Natural killer cell (primary cell): ENCODE results near the gene TYW3. TPM values are rescaled to one million over a fixed set of nuclear protein-coding genes. Genes with fewer than 3 reads are reported as not detected.
"Not testable (repeated sequence)": the region's sequence is repeated elsewhere in the genome, so short reads cannot be mapped to it uniquely, and the experiment has no call there.

Experiments
- ATAC-seq, 3 donors: fragments of 150-1000 bp in 2 of 3; fragments of 200-7000 bp in 1 of 3; cut with Tn5 transposase; 1 replicate in 1 of 3; 2 replicates in 2 of 3; pipeline ENCODE4 v1.10.0; 2021; ENCODE audit warnings: mild to moderate bottlenecking in 2 of 3, moderate library complexity in 2 of 3
- DNase-seq, 2 donors: peaks; one replicate each; pipeline versions ENCODE4 v3.0.0 to v3.0.0-alpha.2; 2013 to 2021; ENCODE audit warnings: mixed read lengths in 1 of 2
- H3K27ac ChIP-seq: one replicate; pipeline ENCODE4 v1.5.1; 2013; ENCODE audit warnings: mild to moderate bottlenecking, low read length
- H3K27me3 ChIP-seq: one replicate; pipeline ENCODE4 v1.6.1; 2013; ENCODE audit warnings: low read length; ENCODE audit not compliant: control insufficient read depth, insufficient read depth
- H3K36me3 ChIP-seq: one replicate; pipeline ENCODE4 v1.6.1; 2013; ENCODE audit warnings: low read length; ENCODE audit not compliant: control insufficient read depth, insufficient read depth
- H3K4me1 ChIP-seq: one replicate; pipeline ENCODE4 v1.6.1; 2013; ENCODE audit warnings: low read length; ENCODE audit not compliant: control insufficient read depth, insufficient read depth
- H3K4me3 ChIP-seq: one replicate; pipeline ENCODE4 v1.5.1; 2013; ENCODE audit warnings: low read length
- H3K9me3 ChIP-seq: one replicate; pipeline ENCODE4 v1.6.1; 2013; ENCODE audit warnings: low read length; ENCODE audit not compliant: control insufficient read depth, insufficient read depth
- H3K27ac Mint-ChIP-seq, 2 donors: one replicate each; pipeline ENCODE4 v1.8.0; 2022; ENCODE audit warnings: mild to moderate bottlenecking in 2 of 2, mixed read lengths in 2 of 2, moderate library complexity in 1 of 2
- H3K27me3 Mint-ChIP-seq, 2 donors: one replicate each; pipeline ENCODE4 v1.8.0; 2022; ENCODE audit warnings: low read depth in 2 of 2, mixed read lengths in 2 of 2
- H3K36me3 Mint-ChIP-seq: one replicate; pipeline ENCODE4 v1.8.0; 2022; ENCODE audit warnings: mixed read lengths
- H3K4me1 Mint-ChIP-seq, 2 donors: one replicate each; pipeline ENCODE4 v1.8.0; 2022; ENCODE audit warnings: mixed read lengths in 2 of 2
- H3K4me3 Mint-ChIP-seq: one replicate; pipeline ENCODE4 v1.8.0; 2022; ENCODE audit warnings: mild to moderate bottlenecking, moderate library complexity, mixed read lengths
- H3K9me3 Mint-ChIP-seq, 2 donors: one replicate each; pipeline ENCODE4 v1.8.0; 2022; ENCODE audit warnings: mixed read lengths in 2 of 2
- CTCF ChIP-seq: fragments of 200-600 bp; IDR thresholded peaks from one replicate; pipeline ENCODE4 v1.8.0; 2022; ENCODE audit warnings: antibody characterized with exemption
- WGBS: methylation state at CpG from one replicate; pipeline ENCODE4 v1.1.7; 2013; ENCODE audit warnings: missing lambda C conversion rate; ENCODE audit not compliant: insufficient coverage; 5-methylcytosine and 5-hydroxymethylcytosine counted together
- intact Hi-C: fragments of 100-400 bp; cut with micrococcal nuclease; formaldehyde crosslinking; loops from one replicate; pipeline ENCODE4 v1.14.2; 2022
- total RNA-seq, 4 donors: library from RNA; stranded (reverse); fragments of 120-200 nt in 1 of 4; gene quantifications; one replicate each; pipeline versions ENCODE4 v1.2.3 to v1.2.4, GENCODE V29; 2013 to 2022

The TYW3 gene
- total RNA-seq, 3 donors from 2014 or later (not counting 1 experiment from before 2014, with no cell fraction given), result 8.1 to 14.0 (median 8.3) TPM

GRCh38 chr1:74748960-74749359 lies 16.0 kb downstream of the TYW3 start:
- no peak overlapping the region for H3K4me3 Mint-ChIP-seq

GRCh38 chr1:74753104-74753503 lies 20.2 kb downstream of the TYW3 start:
- no peaks in the 10 kb centered on the region for H3K27me3 Mint-ChIP-seq
- TF ChIP-seq CTCF, result no peak
- intact Hi-C loops, result no loop called here
- H3K4me3 Mint-ChIP-seq, result no peak overlapping the region
- Histone ChIP-seq H3K4me1 (no peaks in the 10 kb centered on the region), H3K9me3 (no peaks in the 10 kb centered on the region), H3K4me3 (no peak overlapping the region), H3K36me3 (peaks cover 37% of the 10 kb centered on the region), H3K27me3 (no peaks in the 10 kb centered on the region), H3K27ac (no peak overlapping the region)
- H3K9me3 Mint-ChIP-seq, result peaks cover 0 to 2% of the 10 kb centered on the region in 2 donors
- H3K27ac Mint-ChIP-seq, result no peak overlapping the region
- H3K36me3 Mint-ChIP-seq, result peaks cover 20% of the 10 kb centered on the region
- no peak for ATAC-seq
- 100% methylated on average over 2 of the region's 2 CpGs for WGBS
- DNase-seq, result no peak
- H3K4me1 Mint-ChIP-seq, result peaks cover 0 to 4% of the 10 kb centered on the region in 2 donors

More at GRCh38 chr1:74748960-74749359, 16.0 kb downstream of the TYW3 start:
- Mint-ChIP-seq H3K9me3 (no peaks in the 10 kb centered on the region), H3K4me1 (peaks cover 0 to 6% of the 10 kb centered on the region in 2 donors), H3K36me3 (no peaks in the 10 kb centered on the region), H3K27ac (no peak overlapping the region), H3K27me3 (no peaks in the 10 kb centered on the region)
- TF ChIP-seq CTCF, result no peak
- Histone ChIP-seq H3K36me3 (peaks cover 29% of the 10 kb centered on the region), H3K9me3 (no peaks in the 10 kb centered on the region), H3K27me3 (no peaks in the 10 kb centered on the region), H3K27ac (no peak overlapping the region), H3K4me1 (no peaks in the 10 kb centered on the region), H3K4me3 (no peak overlapping the region)
- no peak for DNase-seq
- intact Hi-C loops, result no loop called here
- whole genome bisulfite sequencing, result 100% methylated on average over 1 of the region's 1 CpG
- ATAC-seq, result no peak

GRCh38 chr1:74755475-74755874 lies 22.5 kb downstream of the TYW3 start:
- no peak for ATAC-seq
- no peak overlapping the region for H3K27ac Mint-ChIP-seq
- H3K9me3 ChIP-seq, result no peaks in the 10 kb centered on the region
- peaks cover 4% of the 10 kb centered on the region in 2 donors for H3K4me1 Mint-ChIP-seq
- peaks cover 32% of the 10 kb centered on the region for H3K36me3 Mint-ChIP-seq
- no peak overlapping the region for H3K4me3 Mint-ChIP-seq
- peaks cover 0 to 2% of the 10 kb centered on the region in 2 donors for H3K9me3 Mint-ChIP-seq
- H3K4me1 ChIP-seq, result no peaks in the 10 kb centered on the region
- no peak overlapping the region for H3K4me3 ChIP-seq
- H3K27me3 ChIP-seq, result no peaks in the 10 kb centered on the region
- H3K27ac ChIP-seq, result no peak overlapping the region
- peaks cover 48% of the 10 kb centered on the region for H3K36me3 ChIP-seq
- DNase-seq, result no peak
- no peak for TF ChIP-seq CTCF
- no peaks in the 10 kb centered on the region for H3K27me3 Mint-ChIP-seq
- intact Hi-C loops, result no loop called here

- H3K4me3 Mint-ChIP-seq, H3K9me3 Mint-ChIP-seq, H3K27me3 Mint-ChIP-seq, ATAC-seq, DNase-seq, H3K9me3 ChIP-seq, H3K27me3 ChIP-seq, H3K4me1 Mint-ChIP-seq, H3K4me1 ChIP-seq, H3K27ac ChIP-seq, H3K27ac Mint-ChIP-seq, H3K4me3 ChIP-seq, intact Hi-C loops: not testable (repeated sequence)
- WGBS, result 100% methylated on average over 2 of the region's 2 CpGs
- peaks cover 44% of the 10 kb centered on the region for H3K36me3 ChIP-seq
- peaks cover 32% of the 10 kb centered on the region for H3K36me3 Mint-ChIP-seq
Measured at GRCh38 chr1:74756650-74757049, 23.7 kb downstream of the TYW3 start.
